GM12874 (cell line): ENCODE measurements around the gene PCDHA1.

Source experiments
- CTCF ChIP-seq: IDR thresholded peaks from 2 replicates; pipeline ENCODE4 v1.5.1; 2011; ENCODE audit warnings: low read depth, mild to moderate bottlenecking, control low read depth, low read length, moderate library complexity; ENCODE audit not compliant: insufficient read depth

PCDHA1 gene

GRCh38 chr5:141017943-141018342, 232.0 kb downstream of the PCDHA1 start:
- TF ChIP-seq CTCF: no peak

GRCh38 chr5:141022384-141022783, 236.4 kb downstream of the PCDHA1 start:
- TF ChIP-seq CTCF: no peak

GRCh38 chr5:141031006-141031405, 245.1 kb downstream of the PCDHA1 start:
- no peak for TF ChIP-seq CTCF

GRCh38 chr5:141032626-141033025, 246.7 kb downstream of the PCDHA1 start:
- TF ChIP-seq CTCF: no peak

- TF ChIP-seq CTCF: no peak
These were observed 253.1 kb downstream of the PCDHA1 start for GRCh38 chr5:141039061-141039460.

- TF ChIP-seq CTCF: no peak
These were observed 253.6 kb downstream of the PCDHA1 start for GRCh38 chr5:141039517-141039916.

GRCh38 chr5:141040093-141040770, 254.3 kb downstream of the PCDHA1 start:
- no peak for TF ChIP-seq CTCF
